Inferior parietal cortex (tissue), 1 donor: ENCODE results near the gene SSR4.
"Not testable (repeated sequence)": the region's sequence is repeated elsewhere in the genome, so short reads cannot be mapped to it uniquely, and the experiment has no call there.

Source experiments
- DNase-seq: peaks from one replicate; pipeline ENCODE4 v3.0.0-alpha.2; 2016; ENCODE audit errors: extremely low spot score

SSR4 gene

DNA sequence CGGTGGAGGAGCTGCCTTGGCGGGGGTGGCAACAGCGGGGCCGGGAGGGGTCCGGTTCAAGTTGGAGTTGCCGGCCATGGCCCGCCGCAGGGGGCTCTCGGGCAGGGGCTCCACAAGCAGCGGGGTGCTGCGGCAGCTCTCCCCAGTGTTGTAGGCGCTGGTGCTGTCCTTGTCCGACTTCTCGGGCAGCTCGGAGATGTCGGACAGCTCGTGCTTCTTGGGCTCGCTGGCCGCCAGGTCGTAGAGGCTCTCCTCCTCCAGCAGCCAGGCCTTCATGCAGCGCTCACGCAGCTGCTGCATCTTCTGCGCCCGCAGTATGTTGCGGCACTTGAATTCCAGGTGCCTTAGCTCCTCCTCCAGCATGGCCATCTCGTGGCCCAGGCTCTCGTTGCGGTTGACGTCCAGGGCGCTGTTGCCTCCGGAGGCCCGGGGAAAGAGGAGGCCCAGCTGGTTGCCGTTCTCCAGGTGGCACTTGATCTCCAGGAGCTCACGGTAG lies 9.7 kb downstream of the SSR4 start:
- no peak for DNase-seq

DNA sequence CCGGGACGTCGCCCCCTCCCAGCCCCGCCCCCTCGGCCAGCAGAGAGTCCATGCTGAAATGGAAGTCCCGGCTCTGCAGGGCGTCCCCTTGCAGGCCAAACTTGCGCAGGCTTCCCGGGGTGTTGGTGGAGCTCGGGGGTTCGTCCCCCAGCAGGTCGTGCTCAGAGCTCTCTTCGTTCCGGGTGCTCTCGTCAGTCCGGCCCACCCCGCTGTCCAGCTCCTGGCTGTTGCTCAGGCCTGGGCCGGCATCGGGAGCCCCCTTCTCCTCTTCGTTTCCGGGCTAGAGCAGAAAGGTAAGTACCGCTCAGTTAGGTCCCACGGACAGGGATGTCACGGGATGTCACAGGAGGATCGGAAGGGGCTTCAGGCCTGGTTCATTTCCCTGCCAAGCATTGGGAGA lies 10.2 kb downstream of the SSR4 start:
- DNase-seq: no peak

DNA sequence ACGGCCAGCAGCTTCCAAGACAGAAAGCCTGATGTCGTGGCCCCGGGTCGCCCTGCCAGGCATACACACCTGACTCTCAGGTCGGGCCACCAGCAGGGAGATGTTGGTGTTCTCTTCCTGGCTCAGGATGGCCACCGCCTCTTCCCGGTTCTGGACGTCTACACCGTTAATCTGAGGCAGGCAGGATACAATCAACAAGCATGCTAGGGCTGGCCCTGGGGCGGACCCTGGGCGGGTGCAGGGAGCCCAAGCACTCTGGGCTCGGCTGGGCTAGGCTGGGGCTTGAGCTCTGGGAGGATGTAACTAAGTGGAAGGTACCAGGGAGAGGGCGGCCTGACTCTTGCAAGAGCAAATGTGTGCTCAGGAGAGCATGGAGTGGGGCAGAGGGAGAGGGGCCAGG lies 11.0 kb downstream of the SSR4 start:
- no peak for DNase-seq

GRCh38 chrX:153806999-153807575 lies 12.6 kb downstream of the SSR4 start:
- DNase-seq: no peak

GRCh38 chrX:153807976-153808375 lies 13.5 kb downstream of the SSR4 start:
- DNase-seq: no peak

DNA sequence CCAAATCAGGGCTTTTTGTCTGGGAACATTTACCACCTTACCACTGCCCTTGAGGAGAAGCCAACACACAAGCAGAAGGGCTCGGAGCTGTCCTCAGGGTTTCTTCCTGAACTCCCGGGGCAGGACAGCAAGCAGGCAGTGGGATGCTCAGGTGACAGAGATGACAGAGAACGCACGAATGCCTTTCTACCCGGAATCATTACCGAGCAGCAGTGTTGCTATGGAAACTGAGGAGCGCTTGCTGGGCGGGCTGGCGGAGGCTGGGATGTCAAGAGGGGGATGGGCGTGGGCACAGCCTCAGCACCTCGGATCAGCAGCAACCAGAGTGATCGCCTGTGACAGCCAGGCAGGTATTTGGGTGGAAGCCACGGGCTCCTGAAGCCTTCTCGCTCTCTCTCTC lies 17.8 kb downstream of the SSR4 start:
- DNase-seq: no peak

DNA sequence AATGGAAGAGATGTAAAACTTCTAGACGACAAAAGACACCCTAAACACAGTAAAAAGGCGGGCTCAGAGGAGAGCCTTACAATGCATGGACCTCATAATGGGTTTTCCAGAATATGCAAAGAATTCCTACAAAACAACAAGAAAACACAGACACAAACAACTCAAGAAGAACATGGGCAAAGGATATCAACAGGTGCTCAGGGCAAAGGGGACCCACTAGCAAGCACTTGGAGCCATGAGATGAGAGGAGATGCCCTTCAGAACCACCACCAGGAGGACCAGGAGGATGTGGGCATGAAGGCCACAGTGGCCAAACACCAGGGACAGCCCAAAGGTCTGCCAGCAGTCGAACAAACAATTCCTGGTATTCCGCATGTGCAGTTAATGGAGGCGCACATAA lies 18.7 kb downstream of the SSR4 start:
- DNase-seq: no peak

- no peak for DNase-seq
Measured at GRCh38 chrX:153814591-153815315, 20.3 kb downstream of the SSR4 start.

- DNase-seq: no peak
Measured at GRCh38 chrX:153816831-153817690, 22.6 kb downstream of the SSR4 start.

- not testable (repeated sequence) for DNase-seq
Measured at GRCh38 chrX:153818064-153818463, 23.6 kb downstream of the SSR4 start.

GRCh38 chrX:153818571-153819383 lies 24.3 kb downstream of the SSR4 start:
- DNase-seq: no peak

GRCh38 chrX:153819384-153820040 lies 25.0 kb downstream of the SSR4 start:
- no peak for DNase-seq

GRCh38 chrX:153820601-153821000 lies 26.1 kb downstream of the SSR4 start:
- no peak for DNase-seq

GRCh38 chrX:153821066-153821465 lies 26.6 kb downstream of the SSR4 start:
- no peak for DNase-seq

- no peak for DNase-seq
Measured at GRCh38 chrX:153824348-153824747, 29.9 kb downstream of the SSR4 start.

DNA sequence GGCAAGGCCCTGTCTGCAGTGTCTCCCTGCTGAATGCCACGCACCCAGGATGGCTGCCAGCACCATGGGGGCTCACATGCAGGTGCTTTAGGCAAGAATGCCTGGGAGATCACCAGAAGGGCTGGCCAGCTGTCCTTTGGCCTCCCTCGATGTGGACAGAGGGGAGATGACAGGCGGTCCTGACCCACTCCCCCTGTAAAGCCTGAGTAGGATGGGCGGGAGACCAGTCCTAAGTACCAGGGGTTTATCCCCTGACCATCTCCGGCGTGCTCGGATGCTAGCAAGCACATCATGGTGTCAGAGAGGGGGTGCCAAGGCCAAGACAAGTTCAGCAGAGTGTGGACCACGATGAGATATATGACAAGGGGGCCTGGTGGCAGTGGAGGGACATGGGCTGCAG lies 30.6 kb downstream of the SSR4 start:
- DNase-seq: no peak

- no peak for DNase-seq
Measured at GRCh38 chrX:153827016-153827415, 32.5 kb downstream of the SSR4 start.

- DNase-seq: no peak
Measured at GRCh38 chrX:153827903-153828302, 33.4 kb downstream of the SSR4 start.

- no peak for DNase-seq
Measured at GRCh38 chrX:153828308-153828707, 33.8 kb downstream of the SSR4 start.

DNA sequence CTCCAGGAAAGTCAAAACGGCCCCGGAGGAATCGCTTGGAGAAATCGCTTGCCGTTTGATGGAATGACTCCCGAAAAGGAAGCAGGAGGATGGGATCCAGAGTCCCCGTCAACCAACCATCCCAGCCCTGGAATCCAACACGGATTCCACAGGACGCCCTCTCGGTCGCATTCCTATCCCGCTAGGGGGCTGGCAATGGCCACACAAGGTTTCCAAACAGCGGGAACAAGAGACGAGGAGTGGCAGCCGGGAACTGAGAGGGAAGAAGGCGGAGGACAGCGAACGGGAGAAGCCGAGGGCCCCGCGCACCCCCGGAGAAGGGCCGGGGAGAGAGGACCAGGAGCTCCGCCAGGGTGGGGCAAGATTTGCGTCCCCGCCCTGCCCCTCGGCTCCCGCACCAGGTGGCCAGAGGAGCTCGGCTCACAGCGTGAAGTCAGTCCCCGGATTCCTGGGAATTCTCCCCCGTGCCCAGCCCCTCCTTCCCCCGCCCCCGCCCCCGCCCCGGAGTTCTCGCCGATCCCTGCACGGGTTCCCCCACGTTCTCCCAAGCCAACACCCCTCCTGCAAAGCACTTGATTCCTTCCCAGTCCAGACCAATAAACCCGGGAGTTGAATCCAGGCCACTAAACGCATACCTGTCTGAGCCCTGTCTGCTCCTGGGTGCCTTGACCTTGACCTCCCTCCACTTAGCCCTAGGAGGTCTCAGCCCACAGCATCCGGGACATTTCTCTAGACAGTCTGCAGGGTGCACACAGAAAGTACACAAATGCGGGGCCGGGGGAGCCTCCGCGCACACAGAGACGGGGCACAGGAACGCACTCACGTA lies 34.5 kb downstream of the SSR4 start:
- no peak for DNase-seq

DNA sequence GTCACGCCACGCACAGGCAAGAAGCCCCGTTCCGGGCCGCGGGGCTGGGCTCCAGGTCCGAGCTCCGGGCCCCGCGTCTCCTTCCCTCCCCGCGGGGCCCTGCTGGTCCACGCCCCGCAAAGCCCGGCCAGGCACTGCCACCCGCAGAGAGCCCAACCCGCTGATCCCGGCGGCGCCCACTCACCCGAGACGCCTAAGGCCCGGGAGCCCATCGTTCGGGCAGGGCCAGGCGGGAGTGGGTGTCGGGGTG lies 35.0 kb downstream of the SSR4 start:
- no peak for DNase-seq
